H7 (cell line): ENCODE data around the gene RAD51B. TPM values are rescaled to one million over a fixed set of nuclear protein-coding genes. Genes with fewer than 3 reads are reported as not detected.
"Not testable (repeated sequence)": the region's sequence is repeated elsewhere in the genome, so short reads cannot be mapped to it uniquely, and the experiment has no call there.

Experiments
- DNase-seq: peaks from one replicate; pipeline ENCODE4 v3.0.0; 2012
- H3K27me3 ChIP-seq: 2 replicates; pipeline ENCODE4 v1.6.0; 2011; ENCODE audit warnings: mild to moderate bottlenecking, low read length; ENCODE audit not compliant: control insufficient read depth, insufficient read depth
- H3K36me3 ChIP-seq: replicated peaks from 2 replicates; pipeline ENCODE4 v1.5.1; 2011; ENCODE audit warnings: low read length; ENCODE audit not compliant: control insufficient read depth, insufficient read depth
- H3K4me3 ChIP-seq: 2 replicates; pipeline ENCODE4 v1.5.1; 2011; ENCODE audit warnings: low read depth, mild to moderate bottlenecking, control low read depth, low read length, moderate library complexity; ENCODE audit not compliant: insufficient read depth
- total RNA-seq: library from RNA; depleted of rRNA; stranded (reverse); fragments of >200 nt; shearing (Covaris generic); gene quantifications from 2 replicates; pipeline ENCODE4 v1.2.3, GENCODE V29; 2014

Gene RAD51B
- total RNA-seq, 1 experiment from 2014 or later, result 9.6 TPM

GRCh38 chr14:68082698-68083291 lies 263.2 kb downstream of the RAD51B start:
- DNase-seq, result no peak
- no peak overlapping the region for H3K4me3 ChIP-seq
- H3K36me3 ChIP-seq, result no peaks in the 10 kb centered on the region
- no peaks in the 10 kb centered on the region for H3K27me3 ChIP-seq

- Histone ChIP-seq H3K27me3 (no peaks in the 10 kb centered on the region), H3K36me3 (no peaks in the 10 kb centered on the region), H3K4me3 (no peak overlapping the region)
- DNase-seq, result no peak
These were observed 264.7 kb downstream of the RAD51B start for GRCh38 chr14:68084256-68084655.

- Histone ChIP-seq H3K27me3 (no peaks in the 10 kb centered on the region), H3K4me3 (no peak overlapping the region), H3K36me3 (no peaks in the 10 kb centered on the region)
- no peak for DNase-seq
These were observed 266.2 kb downstream of the RAD51B start for GRCh38 chr14:68085742-68086141.

GRCh38 chr14:68088451-68088854 lies 268.9 kb downstream of the RAD51B start:
- Histone ChIP-seq H3K4me3 (no peak overlapping the region), H3K36me3 (no peaks in the 10 kb centered on the region), H3K27me3 (no peaks in the 10 kb centered on the region)
- no peak for DNase-seq

GRCh38 chr14:68089146-68089731 lies 269.7 kb downstream of the RAD51B start:
- Histone ChIP-seq H3K36me3 (no peaks in the 10 kb centered on the region), H3K4me3 (no peak overlapping the region), H3K27me3 (no peaks in the 10 kb centered on the region)
- DNase-seq, result no peak

- no peak for DNase-seq
- Histone ChIP-seq H3K36me3 (no peaks in the 10 kb centered on the region), H3K27me3 (no peaks in the 10 kb centered on the region), H3K4me3 (no peak overlapping the region)
These were observed 274.6 kb downstream of the RAD51B start for GRCh38 chr14:68094158-68094557.

GRCh38 chr14:68094752-68095151 lies 275.2 kb downstream of the RAD51B start:
- Histone ChIP-seq H3K27me3 (no peaks in the 10 kb centered on the region), H3K4me3 (no peak overlapping the region), H3K36me3 (no peaks in the 10 kb centered on the region)
- DNase-seq, result no peak

- H3K4me3 ChIP-seq, result no peak overlapping the region
- no peaks in the 10 kb centered on the region for H3K36me3 ChIP-seq
- DNase-seq, result no peak
- H3K27me3 ChIP-seq, result no peaks in the 10 kb centered on the region
These were observed 278.1 kb downstream of the RAD51B start for GRCh38 chr14:68097727-68098126.

GRCh38 chr14:68098834-68099233 lies 279.3 kb downstream of the RAD51B start:
- Histone ChIP-seq H3K27me3 (no peaks in the 10 kb centered on the region), H3K4me3 (no peak overlapping the region), H3K36me3 (no peaks in the 10 kb centered on the region)
- DNase-seq, result no peak

- H3K36me3 ChIP-seq, result no peaks in the 10 kb centered on the region
- H3K4me3 ChIP-seq, result no peak overlapping the region
- H3K27me3 ChIP-seq, result no peaks in the 10 kb centered on the region
- DNase-seq, result no peak
These were observed 280.0 kb downstream of the RAD51B start for GRCh38 chr14:68099495-68100045.

- DNase-seq, H3K4me3 ChIP-seq, H3K27me3 ChIP-seq, H3K36me3 ChIP-seq: not testable (repeated sequence)
These were observed 282.2 kb downstream of the RAD51B start for GRCh38 chr14:68101715-68102301.

- Histone ChIP-seq H3K36me3 (no peaks in the 10 kb centered on the region), H3K4me3 (no peak overlapping the region), H3K27me3 (no peaks in the 10 kb centered on the region)
- no peak for DNase-seq
These were observed 284.3 kb downstream of the RAD51B start for GRCh38 chr14:68103853-68104252.

- no peak for DNase-seq
- no peak overlapping the region for H3K4me3 ChIP-seq
- no peaks in the 10 kb centered on the region for H3K36me3 ChIP-seq
- H3K27me3 ChIP-seq, result no peaks in the 10 kb centered on the region
These were observed 284.9 kb downstream of the RAD51B start for GRCh38 chr14:68104518-68104917.

- Histone ChIP-seq H3K36me3 (no peaks in the 10 kb centered on the region), H3K4me3 (no peak overlapping the region), H3K27me3 (no peaks in the 10 kb centered on the region)
- DNase-seq, result no peak
These were observed 286.2 kb downstream of the RAD51B start for GRCh38 chr14:68105816-68106215.

GRCh38 chr14:68106456-68106855 lies 286.9 kb downstream of the RAD51B start:
- H3K4me3 ChIP-seq, result no peak overlapping the region
- H3K27me3 ChIP-seq, result no peaks in the 10 kb centered on the region
- H3K36me3 ChIP-seq, result no peaks in the 10 kb centered on the region
- DNase-seq, result no peak
